Measurements from ENCODE around the gene CLSTN2.
A peak's percentile ranks its signal among the peaks of the same experiment; 100 is the strongest.

The CLSTN2 gene

GRCh38 chr3:140165781-140166180, 230.8 kb downstream of the CLSTN2 start:
- FAIRE-seq (no peak), DNase-seq (ENCODE audit: extremely low spot score, insufficient read length, low read depth) (no peak)

- FAIRE-seq, result no peak
- DNase-seq (ENCODE audit: extremely low spot score, insufficient read length, low read depth), result no peak
Measured at GRCh38 chr3:140166861-140167599, 232.0 kb downstream of the CLSTN2 start.

GRCh38 chr3:140167600-140168281, 232.8 kb downstream of the CLSTN2 start:
- FAIRE-seq (no peak), DNase-seq (ENCODE audit: extremely low spot score, insufficient read length, low read depth) (no peak)

DNA sequence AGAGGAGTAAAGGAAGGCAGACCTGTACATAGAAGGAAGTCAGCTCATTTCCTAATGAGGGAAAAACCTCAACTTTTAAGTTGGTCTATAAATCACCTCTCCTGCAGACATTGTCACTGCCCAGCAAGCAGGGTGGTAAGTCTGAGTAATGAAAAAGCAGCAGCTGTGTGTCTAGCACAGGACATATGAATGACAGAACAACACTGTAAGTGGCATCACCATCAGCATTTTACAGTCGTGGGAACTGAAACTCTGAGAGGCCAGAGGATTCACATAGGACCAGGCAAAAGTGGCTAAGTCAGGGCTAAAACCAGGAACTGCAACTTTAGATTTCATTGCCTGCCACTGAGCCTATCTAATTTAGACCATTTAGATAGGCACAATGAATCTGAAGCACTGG, 235.6 kb downstream of the CLSTN2 start:
- DNase-seq (ENCODE audit: extremely low spot score, insufficient read length, low read depth) (peak; percentile 11), FAIRE-seq (peak; percentile 92)

GRCh38 chr3:140176526-140176925, 241.5 kb downstream of the CLSTN2 start:
- DNase-seq (ENCODE audit: extremely low spot score, insufficient read length, low read depth) (no peak), FAIRE-seq (no peak)

GRCh38 chr3:140177943-140178342, 243.0 kb downstream of the CLSTN2 start:
- FAIRE-seq (no peak), DNase-seq (ENCODE audit: extremely low spot score, insufficient read length, low read depth) (no peak)

- FAIRE-seq, result no peak
- no peak for DNase-seq (ENCODE audit: extremely low spot score, insufficient read length, low read depth)
Measured at GRCh38 chr3:140178482-140178881, 243.5 kb downstream of the CLSTN2 start.

GRCh38 chr3:140180603-140181002, 245.6 kb downstream of the CLSTN2 start:
- FAIRE-seq (no peak), DNase-seq (ENCODE audit: extremely low spot score, insufficient read length, low read depth) (no peak)

- DNase-seq (ENCODE audit: extremely low spot score, insufficient read length, low read depth), result no peak
- no peak for FAIRE-seq
Measured at GRCh38 chr3:140185375-140185774, 250.4 kb downstream of the CLSTN2 start.

DNA sequence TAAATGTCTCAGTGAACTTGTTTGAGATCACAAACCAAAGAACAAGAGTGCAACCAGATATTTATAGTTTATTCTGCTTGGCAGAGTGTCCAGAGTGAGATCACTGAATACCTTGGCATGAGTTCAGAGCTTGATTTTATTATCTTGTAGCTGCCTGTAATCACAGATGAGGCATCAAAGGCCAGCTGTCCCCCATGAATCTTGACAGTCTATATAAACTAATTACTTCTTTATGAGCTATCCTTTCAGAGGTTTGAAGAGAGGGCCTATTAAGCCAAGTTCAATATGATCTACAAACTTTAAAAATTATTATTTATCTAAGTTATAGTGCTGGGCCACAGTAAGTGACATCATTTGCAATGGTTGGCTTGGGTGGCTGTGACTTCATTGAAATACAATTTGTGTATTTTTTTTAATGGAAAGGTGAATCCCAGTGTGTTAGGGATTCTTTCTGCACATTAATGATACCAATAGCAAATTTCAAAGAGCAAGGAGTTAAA, 251.5 kb downstream of the CLSTN2 start:
- FAIRE-seq (no peak), DNase-seq (ENCODE audit: extremely low spot score, insufficient read length, low read depth) (no peak)

GRCh38 chr3:140187028-140187427, 252.0 kb downstream of the CLSTN2 start:
- no peak for FAIRE-seq
- DNase-seq (ENCODE audit: extremely low spot score, insufficient read length, low read depth), result no peak

GRCh38 chr3:140187656-140188221, 252.8 kb downstream of the CLSTN2 start:
- FAIRE-seq, result no peak
- no peak for DNase-seq (ENCODE audit: extremely low spot score, insufficient read length, low read depth)

GRCh38 chr3:140188285-140188684, 253.3 kb downstream of the CLSTN2 start:
- DNase-seq (ENCODE audit: extremely low spot score, insufficient read length, low read depth) (no peak), FAIRE-seq (no peak)

- no peak for FAIRE-seq
- no peak for DNase-seq (ENCODE audit: extremely low spot score, insufficient read length, low read depth)
Measured at GRCh38 chr3:140189267-140189666, 254.3 kb downstream of the CLSTN2 start.

GRCh38 chr3:140189976-140190375, 255.0 kb downstream of the CLSTN2 start:
- DNase-seq (ENCODE audit: extremely low spot score, insufficient read length, low read depth) (no peak), FAIRE-seq (no peak)

GRCh38 chr3:140196970-140197369, 262.0 kb downstream of the CLSTN2 start:
- DNase-seq (ENCODE audit: extremely low spot score, insufficient read length, low read depth) (no peak), FAIRE-seq (no peak)

- FAIRE-seq (no peak), DNase-seq (ENCODE audit: extremely low spot score, insufficient read length, low read depth) (no peak)
Measured at GRCh38 chr3:140198242-140198641, 263.3 kb downstream of the CLSTN2 start.

DNA sequence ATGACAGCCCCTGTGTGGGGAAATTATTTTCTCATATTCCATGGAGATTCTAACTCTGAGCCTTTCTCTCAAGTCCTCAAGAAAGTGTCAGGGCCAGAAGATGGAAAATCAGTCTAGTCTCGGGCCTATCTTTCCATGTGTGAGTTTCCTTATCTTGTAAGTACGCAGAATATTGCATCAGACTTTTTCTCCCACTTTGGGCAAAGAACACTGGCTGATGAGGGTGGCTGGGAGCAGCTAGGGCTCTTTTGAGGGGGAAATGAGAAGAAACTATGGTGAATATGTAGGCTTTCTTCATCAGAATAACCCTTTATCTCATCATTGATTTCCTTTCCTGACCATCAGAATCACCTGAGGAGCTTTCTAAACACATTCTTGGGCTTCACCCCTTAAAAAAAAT, 264.0 kb downstream of the CLSTN2 start:
- no peak for DNase-seq (ENCODE audit: extremely low spot score, insufficient read length, low read depth)

GRCh38 chr3:140199743-140200142, 264.8 kb downstream of the CLSTN2 start:
- FAIRE-seq (no peak), DNase-seq (ENCODE audit: extremely low spot score, insufficient read length, low read depth) (no peak)

More for the DNA sequence above, 264.0 kb downstream of the CLSTN2 start:
- no peak for FAIRE-seq

GRCh38 chr3:140203510-140203909, 268.5 kb downstream of the CLSTN2 start:
- DNase-seq (ENCODE audit: extremely low spot score, insufficient read length, low read depth) (no peak), FAIRE-seq (no peak)

Measured in GM18507 (cell line).